Neural cell (in vitro differentiated cells): Measurements from ENCODE around the gene EPS8. TPM values are rescaled to one million over a fixed set of nuclear protein-coding genes. Genes with fewer than 3 reads are reported as not detected.

Experiments used
- H2AFZ ChIP-seq: fragments of 200-600, 300-800 bp; sonication (generic), shearing (Covaris generic); 2 replicates; pipeline ENCODE4 v1.6.0; 2014; ENCODE audit warnings: low read depth, mild to moderate bottlenecking, antibody characterized with exemption, low read length, moderate library complexity
- H3F3A ChIP-seq: fragments of 200-600 bp; shearing (Covaris generic); 2 replicates; pipeline ENCODE4 v1.6.1; 2016; ENCODE audit warnings: mild to moderate bottlenecking, moderate library complexity, mixed read lengths, antibody characterized with exemption, low read length; ENCODE audit not compliant: insufficient read depth, poor library complexity, severe bottlenecking
- H3K27ac ChIP-seq: fragments of 200-600, 300-800 bp; sonication (generic), shearing (Covaris generic); 2 replicates; pipeline ENCODE4 v1.5.1; 2014; ENCODE audit warnings: mild to moderate bottlenecking, low read length, moderate library complexity
- H3K27me3 ChIP-seq: fragments of 300-800, 200-600 bp; sonication (generic), shearing (Covaris generic); 2 replicates; pipeline ENCODE4 v1.6.0; 2014; ENCODE audit warnings: mild to moderate bottlenecking, low read depth, low read length, moderate library complexity; ENCODE audit not compliant: insufficient read depth
- H3K36me3 ChIP-seq: fragments of 300-800, 200-600 bp; sonication (generic), shearing (Covaris generic); 2 replicates; pipeline ENCODE4 v1.5.1; 2014; ENCODE audit warnings: mild to moderate bottlenecking, antibody characterized with exemption, low read length, moderate library complexity; ENCODE audit not compliant: insufficient read depth
- H3K4me2 ChIP-seq: fragments of 300-800, 200-600 bp; sonication (generic), shearing (Covaris generic); 2 replicates; pipeline ENCODE4 v1.6.0; 2014; ENCODE audit warnings: mild to moderate bottlenecking, low read length
- H3K4me3 ChIP-seq: fragments of 300-800, 200-600 bp; sonication (generic), shearing (Covaris generic); 2 replicates; pipeline ENCODE4 v1.5.1; 2014; ENCODE audit warnings: mild to moderate bottlenecking, low read length, moderate library complexity
- H3K79me2 ChIP-seq: fragments of 200-600 bp; shearing (Covaris generic); replicated peaks from 2 replicates; pipeline ENCODE4 v1.6.0; 2014; ENCODE audit warnings: mild to moderate bottlenecking, low read length, moderate library complexity; ENCODE audit not compliant: insufficient read depth
- H3K9ac ChIP-seq: fragments of 300-800, 200-600 bp; sonication (generic), shearing (Covaris generic); 2 replicates; pipeline ENCODE4 v1.6.1; 2016; ENCODE audit warnings: mild to moderate bottlenecking, low read length, mixed read lengths
- H3K9me2 ChIP-seq: fragments of 200-600 bp; shearing (Covaris generic); 2 replicates; pipeline ENCODE4 v1.6.1; 2016; ENCODE audit warnings: mild to moderate bottlenecking, low read length, mixed read lengths; ENCODE audit not compliant: insufficient read depth
- H3K9me3 ChIP-seq: fragments of 200-600, 300-800 bp; sonication (generic), shearing (Covaris generic); 2 replicates; pipeline ENCODE4 v1.6.1; 2016; ENCODE audit warnings: mild to moderate bottlenecking, mixed run types, low read length, moderate library complexity, mixed read lengths
- H4K20me1 ChIP-seq: fragments of 200-600 bp; shearing (Covaris generic); 2 replicates; pipeline ENCODE4 v1.6.1; 2016; ENCODE audit warnings: mild to moderate bottlenecking, mixed run types; ENCODE audit not compliant: insufficient read depth
- CTCF ChIP-seq: fragments of 450-650 bp; IDR thresholded peaks from 2 replicates; pipeline ENCODE4 v1.5.1; 2014; ENCODE audit warnings: antibody characterized with exemption, mild to moderate bottlenecking, moderate library complexity; ENCODE audit not compliant: poor library complexity, severe bottlenecking
- EP300 ChIP-seq: fragments of 450-650 bp; conservative IDR thresholded peaks from 2 replicates; pipeline ENCODE4 v1.6.1; 2014; ENCODE audit warnings: antibody characterized with exemption, mild to moderate bottlenecking, moderate library complexity; ENCODE audit not compliant: poor library complexity, severe bottlenecking
- EZH2 ChIP-seq: fragments of 200-600, 300-800 bp; shearing (Covaris generic), sonication (generic); IDR thresholded peaks from 2 replicates; pipeline ENCODE4 v1.6.1; 2014; ENCODE audit warnings: antibody characterized with exemption, low read length, borderline replicate concordance, mild to moderate bottlenecking; ENCODE audit not compliant: insufficient read depth, poor library complexity, severe bottlenecking
- MXI1 ChIP-seq: fragments of 450-650 bp; conservative IDR thresholded peaks from 2 replicates; pipeline ENCODE4 v1.6.1; 2014; ENCODE audit warnings: antibody characterized with exemption, mild to moderate bottlenecking; ENCODE audit not compliant: poor library complexity, severe bottlenecking
- POLR2AphosphoS5 ChIP-seq: IDR thresholded peaks from 2 replicates; pipeline ENCODE4 v1.6.1; 2012
- RAD21 ChIP-seq: fragments of 450-650 bp; conservative IDR thresholded peaks from 2 replicates; pipeline ENCODE4 v1.6.1; 2014; ENCODE audit warnings: antibody characterized with exemption, mild to moderate bottlenecking, moderate library complexity
- REST ChIP-seq: IDR thresholded peaks from 2 replicates; pipeline ENCODE4 v1.6.1; 2012; ENCODE audit warnings: borderline replicate concordance
- SMC3 ChIP-seq: fragments of 450-650 bp; conservative IDR thresholded peaks from 2 replicates; pipeline ENCODE4 v1.6.1; 2014; ENCODE audit warnings: antibody characterized with exemption, mild to moderate bottlenecking, moderate library complexity; ENCODE audit not compliant: poor library complexity
- TAF1 ChIP-seq: IDR thresholded peaks from 2 replicates; pipeline ENCODE4 v1.6.1; 2012; ENCODE audit warnings: low read depth
- polyA plus RNA-seq: library from polyadenylated mRNA; depleted of rRNA; stranded (reverse); fragments of >200 nt; gene quantifications from 2 replicates; pipeline ENCODE4 v1.2.3, GENCODE V29; 2014

EPS8 gene
- polyA plus RNA-seq, 1 donor from 2014 or later, result 12.2 TPM

- Histone ChIP-seq H4K20me1 (no peaks in the 10 kb centered on the region), H3K79me2 (no peaks in the 10 kb centered on the region), H3K9me2 (no peaks in the 10 kb centered on the region), H3K9ac (no peak overlapping the region), H2AFZ (no peak overlapping the region), H3F3A (no peaks in the 10 kb centered on the region), H3K9me3 (no peaks in the 10 kb centered on the region), H3K4me2 (no peak overlapping the region), H3K4me3 (no peak overlapping the region), H3K27ac (no peak overlapping the region), H3K36me3 (no peaks in the 10 kb centered on the region), H3K27me3 (no peaks in the 10 kb centered on the region)
- no peak for TF ChIP-seq TAF1
- TF ChIP-seq RAD21, result no peak
- TF ChIP-seq MXI1, result no peak
- no peak for TF ChIP-seq POLR2AphosphoS5
- no peak for TF ChIP-seq EP300
- TF ChIP-seq CTCF, result no peak
- no peak for TF ChIP-seq REST
Measured at GRCh38 chr12:15712160-15712559, 77.0 kb downstream of the EPS8 start.

- Histone ChIP-seq H3K79me2 (no peaks in the 10 kb centered on the region), H3K27ac (no peak overlapping the region)
- TF ChIP-seq RAD21 (no peak), EZH2 (no peak), CTCF (no peak), SMC3 (no peak), REST (no peak), EP300 (no peak), POLR2AphosphoS5 (no peak), TAF1 (no peak), MXI1 (no peak)
Measured at GRCh38 chr12:15710860-15711510, 78.2 kb downstream of the EPS8 start.

More at GRCh38 chr12:15710860-15711510, 78.2 kb downstream of the EPS8 start:
- no peak overlapping the region for H3K4me2 ChIP-seq
- no peaks in the 10 kb centered on the region for H3F3A ChIP-seq
- H3K27me3 ChIP-seq, result no peaks in the 10 kb centered on the region
- no peak overlapping the region for H3K4me3 ChIP-seq
- no peak overlapping the region for H2AFZ ChIP-seq
- no peaks in the 10 kb centered on the region for H4K20me1 ChIP-seq
- H3K9ac ChIP-seq, result no peak overlapping the region
- H3K9me3 ChIP-seq, result no peaks in the 10 kb centered on the region
- H3K36me3 ChIP-seq, result no peaks in the 10 kb centered on the region
- no peaks in the 10 kb centered on the region for H3K9me2 ChIP-seq
